Measurements from ENCODE around the gene DGKD. TPM values are rescaled to one million over a fixed set of nuclear protein-coding genes. Genes with fewer than 3 reads are reported as not detected.

DGKD gene
- total RNA-seq, 6 donors from 2014 or later: 50.0 to 141 (median 75.6) TPM

DNA sequence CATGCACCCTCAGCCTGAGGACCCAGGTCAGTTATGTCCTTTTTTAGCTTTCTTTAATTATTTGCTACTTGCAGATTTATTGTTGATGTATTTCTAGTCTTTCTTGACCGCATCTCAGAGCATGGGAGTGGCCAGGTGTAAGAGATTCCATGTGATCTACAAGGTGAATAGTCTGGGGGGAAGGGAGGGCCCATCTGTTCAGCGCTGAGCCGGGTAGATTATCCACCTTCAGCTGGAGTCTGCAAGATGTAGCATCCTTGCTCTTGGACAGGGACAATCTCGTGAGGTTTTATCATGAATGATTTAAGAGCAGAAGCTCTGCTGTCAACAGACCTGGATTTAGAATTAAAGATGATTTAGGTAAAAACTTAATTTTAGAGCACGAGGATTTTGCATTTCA is 12.0 kb upstream of the DGKD start:
- WGBS, 2 donors: 84 to 88% methylated on average over 5 of the region's 5 CpGs

DNA sequence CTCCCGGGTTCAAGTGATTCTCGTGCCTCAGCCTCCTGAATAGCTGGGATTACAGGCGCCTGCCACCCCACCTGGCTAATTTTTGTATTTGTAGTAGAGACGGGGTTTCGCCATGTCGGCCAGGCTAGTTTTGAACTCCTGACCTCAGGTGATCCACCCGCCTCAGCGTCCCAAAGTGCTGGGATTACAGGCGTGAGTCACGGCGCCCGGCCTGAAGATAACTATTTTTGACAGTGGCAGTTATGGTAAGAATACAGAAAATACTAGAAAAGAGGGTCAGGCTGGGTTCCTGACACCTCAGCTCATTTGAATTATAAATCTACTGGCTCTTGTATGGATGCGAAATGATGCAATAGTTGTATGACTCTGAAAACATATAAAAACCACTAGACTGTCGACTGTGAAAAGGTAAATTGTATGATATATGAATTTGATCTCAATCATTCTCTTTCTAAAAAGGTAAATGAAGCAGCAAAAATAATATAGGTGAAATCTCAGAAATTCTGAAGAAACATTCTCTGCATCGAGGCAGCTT is 11.1 kb upstream of the DGKD start:
- no peaks in the 10 kb centered on the region for H3K27me3 ChIP-seq
- ATAC-seq (ENCODE audit: low FRiP score in 2 of 2) (no peak), DNase-seq (no peak)
- TF ChIP-seq POLR2A (IDR thresholded peaks at IDR 0.05): no peak
- TF ChIP-seq, protein P1, sequence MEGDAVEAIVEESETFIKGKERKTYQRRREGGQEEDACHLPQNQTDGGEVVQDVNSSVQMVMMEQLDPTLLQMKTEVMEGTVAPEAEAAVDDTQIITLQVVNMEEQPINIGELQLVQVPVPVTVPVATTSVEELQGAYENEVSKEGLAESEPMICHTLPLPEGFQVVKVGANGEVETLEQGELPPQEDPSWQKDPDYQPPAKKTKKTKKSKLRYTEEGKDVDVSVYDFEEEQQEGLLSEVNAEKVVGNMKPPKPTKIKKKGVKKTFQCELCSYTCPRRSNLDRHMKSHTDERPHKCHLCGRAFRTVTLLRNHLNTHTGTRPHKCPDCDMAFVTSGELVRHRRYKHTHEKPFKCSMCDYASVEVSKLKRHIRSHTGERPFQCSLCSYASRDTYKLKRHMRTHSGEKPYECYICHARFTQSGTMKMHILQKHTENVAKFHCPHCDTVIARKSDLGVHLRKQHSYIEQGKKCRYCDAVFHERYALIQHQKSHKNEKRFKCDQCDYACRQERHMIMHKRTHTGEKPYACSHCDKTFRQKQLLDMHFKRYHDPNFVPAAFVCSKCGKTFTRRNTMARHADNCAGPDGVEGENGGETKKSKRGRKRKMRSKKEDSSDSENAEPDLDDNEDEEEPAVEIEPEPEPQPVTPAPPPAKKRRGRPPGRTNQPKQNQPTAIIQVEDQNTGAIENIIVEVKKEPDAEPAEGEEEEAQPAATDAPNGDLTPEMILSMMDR (IDR thresholded peaks at IDR 0.05): no peak
- no peak for TF ChIP-seq EP300 (IDR thresholded peaks at IDR 0.05)
- no peak for TF ChIP-seq POLR2AphosphoS5 (IDR thresholded peaks at IDR 0.05)
- H3K9me3 ChIP-seq: no peaks in the 10 kb centered on the region
- no peak overlapping the region for H3K4me3 ChIP-seq
- no peak overlapping the region for H3K27ac ChIP-seq
- 89 to 95% methylated on average over 13 to 15 of the region's 15 CpGs for WGBS, 2 donors
- H3K36me3 ChIP-seq: no peaks in the 10 kb centered on the region
- H3K4me1 ChIP-seq: peaks cover 0 to 6% (median 5%) of the 10 kb centered on the region in 4 donors

More for the DNA sequence above, 12.0 kb upstream of the DGKD start:
- H3K27ac ChIP-seq: no peak overlapping the region
- H3K27me3 ChIP-seq: no peaks in the 10 kb centered on the region
- no peaks in the 10 kb centered on the region for H3K9me3 ChIP-seq
- no peaks in the 10 kb centered on the region for H3K36me3 ChIP-seq
- no peak overlapping the region for H3K4me3 ChIP-seq
- ATAC-seq (ENCODE audit: low FRiP score in 2 of 2): no peak
- peaks cover 0 to 6% (median 5%) of the 10 kb centered on the region in 4 donors for H3K4me1 ChIP-seq
- TF ChIP-seq POLR2AphosphoS5 (IDR thresholded peaks at IDR 0.05): no peak
- no peak for TF ChIP-seq EP300 (IDR thresholded peaks at IDR 0.05)
- TF ChIP-seq, protein P1 (IDR thresholded peaks at IDR 0.05): no peak
- no peak for TF ChIP-seq POLR2A (IDR thresholded peaks at IDR 0.05)
- DNase-seq: no peak

DNA sequence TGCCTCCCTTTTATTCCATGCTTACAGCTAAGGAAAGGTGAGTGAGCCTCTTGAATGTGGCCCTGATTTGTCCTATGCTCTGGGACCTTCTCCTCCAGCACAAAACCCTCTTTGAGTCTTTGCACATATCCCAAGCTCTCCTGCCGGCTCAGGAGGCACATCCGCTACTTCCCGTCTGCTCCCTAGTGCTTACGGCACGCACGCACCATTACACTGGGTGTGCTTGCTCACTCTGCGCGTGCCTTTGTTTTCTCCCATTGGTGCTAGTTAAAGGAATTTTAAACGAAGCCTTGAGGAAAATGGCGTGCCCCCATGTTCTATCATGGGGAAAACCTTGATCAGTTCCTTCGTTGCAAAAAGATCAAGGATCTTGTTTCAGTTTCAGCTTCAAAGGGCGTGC is 7.9 kb upstream of the DGKD start:
- Histone ChIP-seq H3K4me1 (peaks cover 0 to 8% (median 6%) of the 10 kb centered on the region in 4 donors), H3K4me3 (no peak overlapping the region), H3K36me3 (no peaks in the 10 kb centered on the region), H3K27ac (no peak overlapping the region), H3K9me3 (no peaks in the 10 kb centered on the region), H3K27me3 (no peaks in the 10 kb centered on the region)
- 95 to 96% methylated on average over 12 of the region's 12 CpGs for WGBS, 2 donors
- no peak for ATAC-seq (ENCODE audit: low FRiP score in 2 of 2)
- DNase-seq: no peak
- TF ChIP-seq POLR2AphosphoS5 (IDR thresholded peaks at IDR 0.05) (no peak), EP300 (IDR thresholded peaks at IDR 0.05) (no peak), POLR2A (IDR thresholded peaks at IDR 0.05) (no peak)
- TF ChIP-seq, protein P1 (IDR thresholded peaks at IDR 0.05): no peak

DNA sequence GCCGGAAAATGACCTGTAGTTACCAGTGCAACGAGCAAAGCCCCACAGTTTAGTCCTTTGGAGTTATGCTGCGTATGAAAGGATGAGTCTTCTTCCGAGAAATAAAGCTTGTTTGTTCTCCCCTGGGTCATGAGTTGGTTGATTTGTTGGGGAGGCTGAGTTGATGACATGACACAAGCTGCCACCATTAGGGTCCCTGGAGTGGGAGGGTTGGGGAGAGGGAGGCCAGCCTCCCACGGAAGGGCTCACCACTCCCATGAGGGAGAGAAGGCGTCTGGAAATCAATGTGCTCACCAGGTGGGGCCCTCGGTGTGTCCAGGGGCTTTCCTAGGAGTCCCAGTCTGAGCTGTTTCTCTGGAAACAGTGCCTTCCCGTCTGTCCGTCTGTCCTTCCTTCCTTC is 7.4 kb upstream of the DGKD start:
- peaks cover 0 to 9% (median 7%) of the 10 kb centered on the region in 4 donors for H3K4me1 ChIP-seq
- H3K36me3 ChIP-seq: no peaks in the 10 kb centered on the region
- no peak overlapping the region for H3K27ac ChIP-seq
- no peak for ATAC-seq (ENCODE audit: low FRiP score in 2 of 2)
- H3K9me3 ChIP-seq: no peaks in the 10 kb centered on the region
- H3K4me3 ChIP-seq: no peak overlapping the region
- WGBS, 2 donors: 76 to 80% methylated on average over 9 of the region's 9 CpGs
- no peak for TF ChIP-seq POLR2A (IDR thresholded peaks at IDR 0.05)
- no peak for TF ChIP-seq EP300 (IDR thresholded peaks at IDR 0.05)
- TF ChIP-seq, protein P1 (IDR thresholded peaks at IDR 0.05): no peak
- no peak for TF ChIP-seq POLR2AphosphoS5 (IDR thresholded peaks at IDR 0.05)
- DNase-seq: no peak
- no peaks in the 10 kb centered on the region for H3K27me3 ChIP-seq
